Common myeloid progenitor, CD34-positive (primary cell): ENCODE results near the gene HCN4.

Source experiments
- CTCF ChIA-PET: fragments of 350-600 bp; sonication (Branson Sonifier 250); formaldehyde crosslinking; loops from one replicate; lab custom pipeline; 2021; ENCODE audit warnings: antibody characterized with exemption; lab: Charles Lee
- POLR2A ChIA-PET: fragments of 350-600 bp; sonication (Branson Sonifier 250); formaldehyde crosslinking; loops from one replicate; lab custom pipeline; 2021; ENCODE audit warnings: antibody characterized with exemption; lab: Charles Lee
- DNase-seq, 3 donors: peaks; one replicate each; pipeline versions ENCODE4 v3.0.0 to v3.0.0-alpha.2; 2013
- H3K27ac ChIP-seq, 2 experiments: 1 replicate in 1 of 2; 2 replicates in 1 of 2; pipeline ENCODE4 v1.7.0; 2013; ENCODE audit warnings: inconsistent platforms in 2 of 2, low read length in 2 of 2, mild to moderate bottlenecking in 2 of 2, low read depth in 1 of 2, moderate library complexity in 1 of 2; ENCODE audit not compliant: severe bottlenecking in 2 of 2, insufficient read depth in 1 of 2, poor library complexity in 1 of 2
- H3K27me3 ChIP-seq, 5 experiments: replicated peaks in 2 of 5; 1 replicate in 3 of 5; 2 replicates in 2 of 5; pipeline versions ENCODE4 v1.6.1 to v1.7.0; 2013; ENCODE audit warnings: low read length in 4 of 5, mild to moderate bottlenecking in 2 of 5, moderate library complexity in 2 of 5, inconsistent platforms in 1 of 5; ENCODE audit not compliant: insufficient read depth in 5 of 5, control insufficient read depth in 4 of 5
- H3K36me3 ChIP-seq, 4 experiments: 1 replicate in 2 of 4; 2 replicates in 2 of 4; pipeline versions ENCODE4 v1.6.1 to v1.7.0; 2013; ENCODE audit warnings: low read length in 3 of 4, control low read depth in 1 of 4, mild to moderate bottlenecking in 1 of 4; ENCODE audit not compliant: control insufficient read depth in 4 of 4, insufficient read depth in 4 of 4
- H3K4me1 ChIP-seq, 4 experiments: 1 replicate in 3 of 4; 2 replicates in 1 of 4; pipeline versions ENCODE4 v1.6.1 to v1.7.1; 2013; ENCODE audit warnings: low read length in 3 of 4, mild to moderate bottlenecking in 3 of 4, control low read depth in 1 of 4, inconsistent platforms in 1 of 4, moderate library complexity in 1 of 4; ENCODE audit not compliant: control insufficient read depth in 4 of 4, insufficient read depth in 4 of 4; ENCODE audit errors: control extremely low read depth in 1 of 4
- H3K4me3 ChIP-seq, 7 experiments: 1 replicate in 4 of 7; 2 replicates in 3 of 7; pipeline versions ENCODE4 v1.5.1 to v1.7.0; 2013; ENCODE audit warnings: mild to moderate bottlenecking in 7 of 7, low read length in 6 of 7, moderate library complexity in 6 of 7, inconsistent platforms in 2 of 7, low read depth in 2 of 7, control low read depth in 1 of 7; ENCODE audit not compliant: insufficient read depth in 4 of 7, control insufficient read depth in 1 of 7; ENCODE audit errors: extremely low read depth in 1 of 7
- H3K9me3 ChIP-seq, 5 experiments: 1 replicate in 4 of 5; 2 replicates in 1 of 5; pipeline versions ENCODE4 v1.6.1 to v1.7.1; 2013; ENCODE audit warnings: low read length in 4 of 5, mild to moderate bottlenecking in 2 of 5, inconsistent platforms in 1 of 5, low read depth in 1 of 5, moderate library complexity in 1 of 5; ENCODE audit not compliant: control insufficient read depth in 4 of 5, insufficient read depth in 2 of 5; ENCODE audit errors: control extremely low read depth in 1 of 5
- WGBS: methylation state at CpG from one replicate; pipeline ENCODE4 v1.1.5; 2013; ENCODE audit not compliant: insufficient coverage; 5-methylcytosine and 5-hydroxymethylcytosine counted together

Gene HCN4

DNA sequence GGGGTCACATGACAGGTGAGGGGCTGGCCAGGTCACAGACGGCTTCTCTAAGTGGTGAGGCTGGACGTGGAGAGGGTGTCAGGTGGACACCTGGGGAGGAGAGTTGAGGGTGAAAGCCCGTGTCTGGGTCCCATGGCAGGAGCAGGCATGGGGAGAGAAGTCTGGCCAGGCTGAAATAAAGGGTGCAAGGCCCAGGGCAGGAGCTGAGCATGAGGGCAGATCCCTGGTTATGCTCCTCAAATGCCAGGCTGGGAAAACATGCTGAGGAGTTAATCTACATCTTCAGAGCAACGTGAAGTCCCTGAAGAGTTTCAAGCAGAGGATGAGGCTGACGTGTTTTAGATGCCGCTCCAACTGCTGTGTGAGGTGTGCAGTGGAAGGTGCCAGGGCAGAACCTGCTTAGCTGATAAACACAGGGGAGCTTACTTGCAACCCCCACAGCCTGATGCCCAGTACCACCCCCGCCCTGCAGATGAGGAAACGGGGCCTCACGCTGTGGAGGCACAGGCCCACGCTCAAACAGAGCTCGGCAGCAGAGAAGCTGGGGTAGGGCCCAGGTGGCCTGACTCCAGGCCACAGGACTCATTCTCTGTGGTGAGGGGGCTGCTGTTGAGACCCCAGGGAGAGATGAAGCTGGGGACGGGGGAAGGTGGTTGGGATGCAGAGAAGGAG lies 40.5 kb downstream of the HCN4 start:
- ChIA-PET POLR2A (no interaction called here), CTCF (no interaction called here)
- H3K9me3 ChIP-seq = no peaks in the 10 kb centered on the region
- H3K27me3 ChIP-seq = peaks cover 0 to 21% (median 0%) of the 10 kb centered on the region in 5 experiments
- 89% methylated on average over 12 of the region's 12 CpGs for WGBS
- DNase-seq = no peak
- no peaks in the 10 kb centered on the region for H3K4me1 ChIP-seq
- no peaks in the 10 kb centered on the region for H3K36me3 ChIP-seq
- H3K27ac ChIP-seq = no peak overlapping the region
- no peak overlapping the region for H3K4me3 ChIP-seq

DNA sequence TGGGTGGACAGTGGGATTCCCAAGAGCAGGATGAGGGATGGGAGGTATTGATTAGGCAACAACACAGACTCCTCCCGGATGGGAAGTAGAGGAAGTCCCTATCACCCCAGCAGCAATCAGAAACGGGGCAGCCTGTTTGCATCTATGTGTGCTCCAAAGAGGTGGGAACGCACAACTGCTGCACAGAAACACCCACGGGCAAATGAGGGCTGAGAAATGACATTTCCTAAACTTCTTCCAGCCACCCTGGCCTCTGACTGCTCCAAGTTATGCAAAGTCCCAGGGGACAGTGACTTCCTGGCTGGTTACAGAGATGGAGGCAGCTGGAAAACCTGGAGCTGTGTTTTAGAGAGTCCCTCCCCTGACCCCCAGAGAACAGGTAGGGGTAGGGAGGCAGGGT lies 42.6 kb downstream of the HCN4 start:
- no peak for DNase-seq
- ChIA-PET POLR2A (no interaction called here), CTCF (no interaction called here)
- Histone ChIP-seq H3K4me1 (no peaks in the 10 kb centered on the region), H3K27ac (no peak overlapping the region), H3K9me3 (no peaks in the 10 kb centered on the region), H3K36me3 (no peaks in the 10 kb centered on the region), H3K27me3 (peaks cover 0 to 24% (median 0%) of the 10 kb centered on the region in 5 experiments), H3K4me3 (no peak overlapping the region)
- 0% methylated on average over 1 of the region's 4 CpGs for WGBS

- Histone ChIP-seq H3K27ac (no peak overlapping the region), H3K4me3 (no peak overlapping the region), H3K4me1 (no peaks in the 10 kb centered on the region), H3K27me3 (peaks cover 0 to 32% (median 0%) of the 10 kb centered on the region in 5 experiments), H3K9me3 (no peaks in the 10 kb centered on the region), H3K36me3 (no peaks in the 10 kb centered on the region)
- CTCF ChIA-PET = interaction anchor here (0.6 kb wide), 1 partner anchor 97 kb away, joined by 3 read pairs; no protein-coding TSS in a partner anchor
- WGBS = 59% methylated on average over 28 of the region's 29 CpGs
- POLR2A ChIA-PET = interaction anchor here (0.6 kb wide), 1 partner anchor 1104 kb away, joined by 3 read pairs; no protein-coding TSS in a partner anchor
- DNase-seq = peak; percentile 14 to 39 (median 34)
Observed at GRCh38 chr15:73325191-73325861, 43.4 kb downstream of the HCN4 start.

GRCh38 chr15:73324496-73325170 lies 44.1 kb downstream of the HCN4 start:
- no peaks in the 10 kb centered on the region for H3K9me3 ChIP-seq
- POLR2A ChIA-PET = interaction anchor here (0.6 kb wide), 1 partner anchor 1103 kb away, joined by 3 read pairs; no protein-coding TSS in a partner anchor
- H3K4me3 ChIP-seq = no peak overlapping the region
- no peak for DNase-seq
- H3K27ac ChIP-seq = no peak overlapping the region
- CTCF ChIA-PET = interaction anchor here (0.6 kb wide), 1 partner anchor 98 kb away, joined by 3 read pairs; no protein-coding TSS in a partner anchor
- no peaks in the 10 kb centered on the region for H3K4me1 ChIP-seq
- peaks cover 0 to 38% (median 3%) of the 10 kb centered on the region in 5 experiments for H3K27me3 ChIP-seq
- no peaks in the 10 kb centered on the region for H3K36me3 ChIP-seq
- WGBS = 97% methylated on average over 13 of the region's 16 CpGs

GRCh38 chr15:73323956-73324355 lies 44.8 kb downstream of the HCN4 start:
- H3K9me3 ChIP-seq = no peaks in the 10 kb centered on the region
- DNase-seq = no peak
- 98% methylated on average over 9 of the region's 16 CpGs for WGBS
- ChIA-PET POLR2A (no interaction called here), CTCF (no interaction called here)
- no peaks in the 10 kb centered on the region for H3K4me1 ChIP-seq
- H3K4me3 ChIP-seq = no peak overlapping the region
- no peaks in the 10 kb centered on the region for H3K36me3 ChIP-seq
- no peak overlapping the region for H3K27ac ChIP-seq
- peaks cover 0 to 45% (median 3%) of the 10 kb centered on the region in 5 experiments for H3K27me3 ChIP-seq

DNA sequence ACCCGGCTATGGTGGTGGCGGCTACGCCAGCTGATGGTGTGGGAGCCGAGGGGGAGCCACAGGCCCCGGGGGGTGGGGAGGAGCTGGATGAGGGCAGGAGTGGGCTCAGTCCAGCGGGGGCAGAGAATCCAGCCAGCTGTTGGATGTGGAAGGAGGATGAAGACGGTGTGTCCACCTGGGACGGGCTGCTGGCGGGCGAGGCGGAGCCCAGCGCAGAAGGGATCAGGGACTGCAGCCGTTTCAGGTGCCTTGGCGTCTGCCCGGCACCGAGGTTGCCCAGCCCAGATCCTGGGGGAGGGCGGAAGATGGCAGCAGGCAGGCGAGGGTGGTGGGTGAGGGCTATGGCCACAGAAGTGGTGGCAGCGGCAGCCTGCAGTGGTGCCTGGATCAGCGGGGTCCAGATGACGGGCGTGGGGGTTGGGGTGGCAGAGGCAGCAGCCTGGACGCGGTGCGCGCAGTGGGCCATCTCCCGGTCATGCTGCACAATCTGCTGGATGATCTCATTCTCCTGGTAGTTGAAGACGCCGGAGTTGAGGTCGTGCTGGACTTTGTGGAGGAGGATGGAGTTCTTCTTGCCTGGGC lies 45.3 kb downstream of the HCN4 start:
- Histone ChIP-seq H3K4me3 (no peak overlapping the region), H3K36me3 (no peaks in the 10 kb centered on the region), H3K9me3 (no peaks in the 10 kb centered on the region), H3K27ac (no peak overlapping the region), H3K4me1 (no peaks in the 10 kb centered on the region), H3K27me3 (peaks cover 0 to 50% (median 5%) of the 10 kb centered on the region in 5 experiments)
- DNase-seq = no peak
- ChIA-PET POLR2A (no interaction called here), CTCF (no interaction called here)
- 95% methylated on average over 30 of the region's 30 CpGs for WGBS
